ENCODE measurements around the gene AQP1.

Gene AQP1

DNA sequence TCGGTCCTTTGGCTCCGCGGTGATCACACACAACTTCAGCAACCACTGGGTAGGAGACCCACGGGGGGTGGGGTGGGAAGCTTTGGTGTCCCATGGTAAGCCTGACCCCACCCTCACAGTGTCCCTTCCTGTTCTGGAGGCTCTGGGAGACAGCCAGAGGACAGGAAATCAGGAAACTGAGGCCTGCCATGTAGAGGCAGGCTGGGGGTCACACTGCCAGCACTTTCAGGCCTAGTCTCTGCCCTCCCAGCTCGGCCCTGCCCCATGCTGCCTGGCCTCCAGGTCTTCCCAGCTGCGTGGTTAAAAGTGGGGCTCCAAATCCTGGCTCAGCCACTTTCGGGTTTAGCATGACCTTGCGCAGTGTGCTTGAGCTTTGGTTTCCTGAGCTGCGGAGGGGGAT lies 10.9 kb downstream of the AQP1 start:
- no peak for DNase-seq

DNA sequence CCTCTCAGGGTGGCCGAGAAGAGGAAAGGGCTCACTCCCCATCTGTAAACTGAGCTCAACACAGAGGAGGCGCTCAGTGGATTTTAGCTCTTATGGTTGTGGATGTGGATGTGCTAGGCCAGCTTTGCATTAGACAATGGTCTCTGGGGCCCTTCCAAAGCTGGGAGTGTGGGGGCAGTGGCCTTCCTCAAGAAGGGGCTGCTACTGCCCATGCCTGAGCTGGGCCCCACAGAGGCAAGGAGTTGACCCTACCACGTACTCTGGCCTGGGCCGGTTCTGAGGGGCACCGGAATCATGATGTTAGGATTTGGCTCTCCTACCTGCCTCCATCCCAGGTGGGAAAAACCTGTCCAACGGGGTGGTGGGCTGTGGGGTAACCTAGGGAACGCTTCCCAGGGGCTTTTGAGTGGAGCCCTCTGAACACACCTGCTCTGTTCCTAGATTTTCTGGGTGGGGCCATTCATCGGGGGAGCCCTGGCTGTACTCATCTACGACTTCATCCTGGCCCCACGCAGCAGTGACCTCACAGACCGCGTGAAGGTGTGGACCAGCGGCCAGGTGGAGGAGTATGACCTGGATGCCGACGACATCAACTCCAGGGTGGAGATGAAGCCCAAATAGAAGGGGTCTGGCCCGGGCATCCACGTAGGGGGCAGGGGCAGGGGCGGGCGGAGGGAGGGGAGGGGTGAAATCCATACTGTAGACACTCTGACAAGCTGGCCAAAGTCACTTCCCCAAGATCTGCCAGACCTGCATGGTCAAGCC lies 11.5 kb downstream of the AQP1 start:
- DNase-seq: no peak

DNA sequence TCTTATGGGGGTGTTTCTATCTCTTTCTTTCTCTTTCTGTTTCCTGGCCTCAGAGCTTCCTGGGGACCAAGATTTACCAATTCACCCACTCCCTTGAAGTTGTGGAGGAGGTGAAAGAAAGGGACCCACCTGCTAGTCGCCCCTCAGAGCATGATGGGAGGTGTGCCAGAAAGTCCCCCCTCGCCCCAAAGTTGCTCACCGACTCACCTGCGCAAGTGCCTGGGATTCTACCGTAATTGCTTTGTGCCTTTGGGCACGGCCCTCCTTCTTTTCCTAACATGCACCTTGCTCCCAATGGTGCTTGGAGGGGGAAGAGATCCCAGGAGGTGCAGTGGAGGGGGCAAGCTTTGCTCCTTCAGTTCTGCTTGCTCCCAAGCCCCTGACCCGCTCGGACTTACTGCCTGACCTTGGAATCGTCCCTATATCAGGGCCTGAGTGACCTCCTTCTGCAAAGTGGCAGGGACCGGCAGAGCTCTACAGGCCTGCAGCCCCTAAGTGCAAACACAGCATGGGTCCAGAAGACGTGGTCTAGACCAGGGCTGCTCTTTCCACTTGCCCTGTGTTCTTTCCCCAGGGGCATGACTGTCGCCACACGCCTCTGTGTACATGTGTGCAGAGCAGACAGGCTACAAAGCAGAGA lies 12.2 kb downstream of the AQP1 start:
- DNase-seq: no peak

DNA sequence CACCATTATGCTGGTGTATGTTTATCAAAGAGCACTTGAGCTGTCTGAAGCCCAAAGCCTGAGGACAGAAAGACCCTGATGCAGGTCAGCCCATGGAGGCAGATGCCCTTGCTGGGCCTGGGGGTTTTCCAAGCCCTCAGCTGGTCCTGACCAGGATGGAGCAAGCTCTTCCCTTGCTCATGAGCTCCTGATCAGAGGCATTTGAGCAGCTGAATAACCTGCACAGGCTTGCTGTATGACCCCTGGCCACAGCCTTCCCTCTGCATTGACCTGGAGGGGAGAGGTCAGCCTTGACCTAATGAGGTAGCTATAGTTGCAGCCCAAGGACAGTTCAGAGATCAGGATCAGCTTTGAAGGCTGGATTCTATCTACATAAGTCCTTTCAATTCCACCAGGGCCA lies 13.0 kb downstream of the AQP1 start:
- no peak for DNase-seq

DNA sequence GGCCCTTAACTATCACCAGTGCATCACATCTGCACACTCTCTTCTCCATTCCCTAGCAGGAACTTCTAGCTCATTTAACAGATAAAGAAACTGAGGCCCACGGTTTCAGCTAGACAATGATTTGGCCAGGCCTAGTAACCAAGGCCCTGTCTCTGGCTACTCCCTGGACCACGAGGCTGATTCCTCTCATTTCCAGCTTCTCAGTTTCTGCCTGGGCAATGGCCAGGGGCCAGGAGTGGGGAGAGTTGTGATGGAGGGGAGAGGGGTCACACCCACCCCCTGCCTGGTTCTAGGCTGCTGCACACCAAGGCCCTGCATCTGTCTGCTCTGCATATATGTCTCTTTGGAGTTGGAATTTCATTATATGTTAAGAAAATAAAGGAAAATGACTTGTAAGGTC lies 13.5 kb downstream of the AQP1 start:
- no peak for DNase-seq

DNA sequence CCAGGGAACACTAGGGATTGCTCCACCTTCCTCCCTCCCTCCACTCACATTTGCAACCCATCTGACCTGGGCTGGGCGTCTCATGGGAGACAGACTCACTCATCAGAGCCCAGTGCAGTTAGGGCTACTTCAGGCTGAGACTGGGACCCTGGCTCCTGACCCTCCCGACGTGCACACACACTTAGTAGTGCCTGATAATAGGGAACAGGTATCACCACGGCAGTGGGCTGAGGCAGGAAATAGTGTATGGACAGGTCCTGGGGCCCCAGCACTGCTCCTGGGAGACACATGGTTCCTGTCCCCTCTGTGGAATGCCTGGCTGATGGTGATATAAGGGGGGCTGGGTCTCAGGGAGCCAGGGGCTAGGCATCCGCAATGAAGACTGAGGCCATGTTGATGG lies 14.3 kb downstream of the AQP1 start:
- DNase-seq: no peak

DNA sequence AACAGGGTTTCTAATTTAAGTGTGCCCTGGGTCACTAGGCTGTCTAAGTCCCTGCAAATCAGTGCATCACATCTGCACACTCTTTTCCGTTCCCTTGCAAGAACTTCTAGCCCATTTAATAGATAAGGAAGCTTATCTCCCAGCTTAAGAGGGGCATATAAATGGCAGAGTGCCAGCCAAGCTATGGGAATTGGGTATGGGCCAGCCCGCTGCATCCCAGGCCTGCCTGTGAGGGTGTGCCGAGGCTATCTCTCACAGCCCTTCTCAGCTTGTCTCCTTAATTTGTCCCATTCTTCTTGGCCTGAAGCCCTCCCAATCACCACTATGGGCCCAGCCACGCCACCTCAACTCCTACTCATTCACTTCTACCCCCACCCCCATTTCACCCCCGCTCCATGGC lies 14.7 kb downstream of the AQP1 start:
- no peak for DNase-seq

DNA sequence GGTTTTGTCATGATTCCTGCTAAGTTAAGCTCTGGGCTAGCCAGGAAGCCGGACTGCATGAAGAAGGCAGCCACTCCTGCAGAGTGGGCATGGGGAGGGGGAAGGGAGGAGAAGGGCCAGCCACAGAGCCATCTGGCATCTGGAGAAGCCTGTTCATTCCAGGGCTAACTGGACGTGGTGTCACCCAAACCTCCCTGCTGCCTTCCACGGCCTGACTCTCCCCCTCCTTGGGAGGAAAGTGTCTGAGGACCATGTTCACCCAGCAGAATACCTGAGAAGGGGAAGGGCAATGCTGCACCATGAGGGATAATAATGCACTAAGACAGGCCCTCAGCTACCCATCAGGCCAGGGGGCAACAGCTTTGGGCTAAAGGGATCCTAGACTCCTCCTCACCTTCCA lies 15.4 kb downstream of the AQP1 start:
- DNase-seq: no peak

DNA sequence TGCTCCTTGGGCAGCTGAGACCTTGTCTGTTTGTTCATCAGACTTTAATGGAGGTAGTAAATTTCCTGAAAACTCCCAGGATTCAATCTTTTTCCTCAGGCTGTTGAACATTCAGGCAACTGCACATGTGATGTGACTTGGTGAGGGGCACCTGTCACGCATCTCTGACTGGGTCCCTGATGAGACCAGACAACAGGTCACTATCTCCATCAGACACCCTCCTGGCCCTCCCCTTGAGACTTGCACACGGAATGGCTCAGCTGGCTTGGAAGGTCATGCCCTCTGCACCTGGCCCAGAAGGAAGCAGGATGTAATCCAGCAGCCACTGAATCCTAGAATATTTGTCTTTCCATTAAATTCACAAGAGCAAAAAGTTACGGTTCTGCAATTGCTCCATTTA lies 15.9 kb downstream of the AQP1 start:
- DNase-seq: no peak

DNA sequence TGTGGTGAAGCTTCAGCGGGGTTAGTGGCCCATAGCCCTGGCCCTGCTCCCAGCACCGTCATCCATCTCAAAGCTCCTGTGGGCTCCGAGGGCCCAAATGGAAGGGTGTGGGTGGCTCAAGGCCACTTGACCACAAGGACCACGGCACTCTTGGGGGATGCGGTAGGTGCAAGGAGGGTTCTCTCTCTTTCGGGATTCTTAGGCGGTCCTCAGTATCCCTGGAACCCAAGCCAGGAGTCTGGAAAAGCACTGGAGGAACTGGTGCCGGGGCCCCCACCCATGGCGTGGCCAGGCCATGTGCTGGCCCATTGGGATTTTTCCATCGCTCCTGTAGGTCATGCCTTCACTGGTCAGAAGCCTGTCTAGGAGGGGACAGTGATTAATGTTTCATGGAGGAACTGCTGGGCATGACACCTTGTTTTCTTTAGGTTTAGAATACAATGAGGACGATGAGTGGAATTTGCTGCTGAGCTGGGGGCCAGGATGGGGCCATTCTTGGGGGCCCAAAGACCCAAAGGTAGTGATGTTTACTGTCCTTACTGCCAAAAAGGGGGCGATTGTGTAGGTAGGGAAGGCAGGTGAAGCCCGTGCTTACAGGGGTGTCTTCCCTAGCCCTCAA lies 16.7 kb downstream of the AQP1 start:
- DNase-seq: no peak

DNA sequence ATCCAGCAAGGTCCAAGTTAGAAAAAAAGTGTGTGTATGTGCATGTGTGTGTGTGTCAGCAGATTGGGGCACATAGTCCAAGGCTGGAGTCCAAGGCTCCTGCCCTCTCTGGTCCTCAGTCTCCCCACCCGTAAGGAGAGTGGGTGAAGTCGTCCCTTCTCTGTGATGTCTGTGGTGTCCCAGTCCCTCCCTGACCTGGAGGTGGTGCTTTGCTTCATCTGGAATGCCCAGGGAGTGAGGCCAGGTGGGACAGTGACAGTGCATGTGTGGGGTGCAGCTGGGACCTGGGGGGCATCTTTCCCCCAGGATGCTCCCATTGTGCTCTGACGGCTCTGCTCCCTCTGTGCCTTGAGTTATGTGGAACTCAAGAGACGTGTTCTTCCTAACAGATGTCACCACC lies 18.0 kb downstream of the AQP1 start:
- no peak for DNase-seq

DNA sequence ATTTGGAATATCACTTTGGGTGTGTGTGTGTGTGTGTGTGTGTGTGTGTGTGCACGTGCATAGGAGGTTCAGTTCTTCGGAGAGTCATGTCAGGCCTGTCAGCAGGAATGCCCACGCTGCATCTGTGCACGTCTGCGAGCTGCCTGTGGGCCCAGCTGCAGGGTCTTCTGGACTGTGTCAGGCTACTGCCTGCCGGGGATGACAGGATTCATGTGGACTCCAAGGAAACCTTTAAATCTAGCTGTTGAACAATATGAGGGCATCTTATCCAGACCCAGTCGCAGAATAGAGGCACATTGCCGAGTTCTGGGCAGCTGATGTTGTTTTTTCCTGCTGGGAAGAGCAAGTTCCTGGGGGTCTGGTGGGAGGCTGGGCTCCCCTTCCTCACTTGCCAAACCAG lies 19.0 kb downstream of the AQP1 start:
- DNase-seq: no peak

DNA sequence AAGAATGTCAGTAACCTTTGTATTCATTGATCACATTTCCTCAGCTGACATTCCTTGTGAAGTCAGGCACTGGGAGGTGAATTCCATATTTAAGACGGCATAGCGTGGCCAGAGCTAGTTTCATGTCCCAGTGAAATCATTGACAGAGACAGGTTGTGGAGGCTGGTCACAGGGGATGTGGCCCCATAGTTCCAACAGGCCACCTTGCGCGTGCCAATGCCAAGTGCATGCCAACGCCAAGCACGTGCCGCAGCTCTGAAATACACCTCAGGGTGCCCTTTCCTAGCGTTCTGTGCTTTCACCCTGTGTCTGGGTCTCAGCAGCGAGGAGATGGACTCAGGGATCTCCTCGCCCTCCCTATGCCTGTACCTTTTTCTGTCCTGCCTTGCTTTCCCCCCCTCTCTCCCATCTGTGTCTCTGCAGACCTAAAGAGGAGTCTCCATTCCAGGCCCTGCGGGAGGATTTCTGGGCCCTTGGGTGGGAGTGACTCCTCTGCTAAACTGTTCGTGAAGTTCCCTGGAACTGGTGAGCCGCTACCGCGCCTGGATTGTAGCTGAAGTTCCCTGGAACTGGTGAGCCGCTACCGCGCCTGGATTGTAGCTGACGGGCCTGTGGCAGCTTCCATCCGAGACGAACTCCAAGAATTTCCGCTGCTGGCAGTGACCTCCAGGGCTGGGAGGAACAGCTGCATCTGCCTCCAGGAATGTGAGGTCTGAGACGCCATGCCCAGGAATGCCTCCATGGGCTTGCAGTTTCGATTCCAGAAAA lies 19.7 kb downstream of the AQP1 start:
- DNase-seq: no peak

DNA sequence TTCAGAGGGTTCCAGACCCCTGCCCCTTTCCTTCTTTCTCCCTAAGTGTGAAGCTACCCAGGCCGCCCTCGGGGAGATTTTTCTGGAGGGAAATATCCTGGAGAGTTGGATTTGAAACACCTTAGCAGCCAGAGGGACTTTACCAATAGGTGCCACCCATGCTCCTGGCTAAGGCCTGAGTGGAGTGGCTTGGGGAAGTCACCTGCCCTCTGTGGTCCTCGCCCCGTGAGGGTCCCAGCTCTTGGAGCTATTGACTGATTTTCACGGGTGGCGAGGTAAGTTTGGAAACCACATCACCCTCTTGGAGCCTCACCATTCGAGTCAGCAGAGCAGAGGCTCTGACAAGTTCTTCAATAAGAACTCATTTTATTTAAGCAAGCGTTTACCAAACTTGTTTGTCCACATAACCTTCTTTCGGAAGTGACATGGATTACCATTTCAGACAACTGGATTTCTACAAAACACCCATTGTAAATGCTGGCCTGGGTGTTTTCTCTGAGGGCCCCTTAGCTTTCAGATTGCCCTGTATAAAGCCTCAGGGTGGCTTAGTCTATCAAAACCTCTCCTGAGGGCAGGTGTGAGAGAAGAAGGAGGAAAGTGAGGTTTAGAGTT lies 20.4 kb downstream of the AQP1 start:
- DNase-seq: no peak

DNA sequence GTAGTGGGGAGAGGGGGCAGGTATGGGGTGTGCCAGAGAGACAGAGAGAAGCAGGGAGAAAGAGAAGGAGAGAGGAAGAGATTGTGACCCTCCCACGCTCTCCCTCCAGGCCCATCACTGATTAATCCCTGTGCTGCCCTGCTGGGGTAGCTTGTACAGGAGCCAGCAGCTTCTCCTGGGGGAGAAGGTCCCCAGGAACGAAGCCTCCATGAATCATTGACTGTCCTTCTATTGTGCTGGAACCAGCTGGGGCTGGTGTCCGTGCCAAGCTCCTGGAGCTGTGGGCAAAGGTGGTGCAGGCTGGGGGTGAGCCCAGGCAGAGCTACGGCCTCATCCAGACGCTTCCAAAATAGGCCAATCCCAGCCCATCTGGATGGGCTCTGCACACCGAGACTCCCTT lies 20.9 kb downstream of the AQP1 start:
- DNase-seq: no peak

DNA sequence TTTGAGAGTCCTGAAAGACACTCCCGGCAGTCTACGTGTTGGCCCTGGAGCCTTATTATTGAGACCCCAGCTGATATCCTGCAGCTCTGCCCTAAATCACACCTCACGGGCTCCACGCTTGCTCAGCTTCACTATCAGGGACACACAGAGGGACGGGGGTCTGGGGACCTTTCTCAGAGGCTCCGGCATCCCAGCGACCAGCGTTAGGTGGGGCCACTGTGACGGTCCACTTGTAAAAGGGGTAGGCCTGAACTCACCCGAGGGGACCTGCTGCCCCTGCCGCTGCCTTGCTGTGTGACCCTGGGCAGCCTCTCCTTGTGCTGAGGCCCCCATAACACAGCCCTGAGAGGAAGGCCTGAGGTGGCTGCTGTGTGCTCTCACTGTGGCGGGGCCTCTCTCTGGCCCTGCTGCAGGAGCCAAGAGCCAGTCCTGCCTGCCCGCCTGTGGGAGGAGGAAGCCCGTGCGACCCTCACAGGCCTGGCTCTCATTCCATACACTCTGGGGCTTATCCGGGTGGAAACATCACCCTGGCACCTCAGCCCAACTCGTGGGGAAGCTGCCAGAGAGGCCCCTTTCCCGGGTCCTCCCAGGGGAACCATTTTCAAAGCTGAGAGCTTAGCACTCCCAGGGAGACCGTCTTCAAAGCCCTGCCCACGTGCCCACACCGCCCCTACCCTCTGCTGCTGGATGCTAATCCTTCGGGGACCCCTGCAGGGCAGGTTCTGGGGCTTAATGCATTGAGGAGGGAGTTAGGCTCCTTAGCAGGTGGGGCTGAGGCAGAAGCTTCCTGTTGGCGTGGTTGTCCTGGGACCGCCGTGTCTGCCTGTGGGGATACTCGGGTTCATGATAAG lies 21.7 kb downstream of the AQP1 start:
- DNase-seq: no peak

DNA sequence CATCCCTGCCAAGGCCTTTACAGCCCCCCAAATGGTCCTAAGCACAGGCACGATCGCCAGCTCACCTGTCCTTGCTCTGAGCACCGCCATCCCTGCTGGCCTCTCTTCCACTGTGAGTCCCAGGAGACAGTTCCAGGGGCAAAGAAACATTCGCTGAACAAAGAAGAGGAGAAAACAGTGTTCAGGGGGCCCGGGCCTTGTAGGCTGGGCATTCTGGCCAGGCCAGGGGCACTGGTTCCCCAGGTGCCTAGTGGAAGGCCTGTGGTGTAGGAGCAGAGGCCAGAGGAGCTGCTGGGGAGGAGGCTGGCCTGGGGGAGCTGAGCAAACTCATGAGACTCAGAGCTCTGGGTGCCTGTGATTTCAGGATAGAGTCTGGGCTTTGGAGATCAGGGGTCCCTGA lies 22.6 kb downstream of the AQP1 start:
- DNase-seq: no peak

DNA sequence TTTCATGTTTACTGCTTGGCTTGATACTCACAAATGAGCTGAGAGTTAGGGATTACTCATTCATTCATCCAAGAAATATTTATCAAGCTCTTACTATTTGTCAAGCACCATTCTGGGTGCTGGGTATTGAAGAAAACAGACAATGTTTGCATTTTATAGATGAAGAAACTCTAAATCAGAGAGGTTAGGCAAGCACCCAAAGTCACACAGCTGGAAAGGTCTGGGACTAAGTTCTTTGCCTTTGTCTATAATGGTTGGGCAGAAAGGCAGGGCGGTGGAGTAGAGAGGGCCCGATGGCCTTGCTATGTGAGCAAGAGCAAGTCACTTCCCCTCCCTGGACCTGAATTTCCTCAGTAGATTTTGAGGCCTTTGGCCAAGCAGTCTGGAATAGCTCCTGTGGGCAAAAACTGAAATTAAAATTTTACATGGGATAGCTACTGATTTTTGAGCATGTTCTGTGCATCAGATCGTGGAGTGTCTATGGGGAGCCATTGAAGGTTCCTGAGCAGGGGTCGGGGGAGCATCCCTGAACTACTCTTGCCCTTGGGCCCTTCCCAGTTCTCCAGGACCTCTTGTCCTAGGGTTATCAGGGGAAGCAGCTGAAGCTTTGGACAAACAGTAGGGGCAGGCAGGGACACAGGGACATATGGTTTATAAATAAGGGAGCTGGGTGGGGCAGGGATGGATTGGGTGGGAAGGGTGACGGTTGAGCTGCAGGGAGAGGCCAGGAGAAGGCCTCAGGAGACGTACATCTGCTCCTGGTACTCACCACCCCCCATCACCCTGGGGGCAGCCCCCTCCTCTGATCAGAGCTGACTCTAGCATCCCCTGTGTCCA lies 23.3 kb downstream of the AQP1 start:
- DNase-seq: no peak

DNA sequence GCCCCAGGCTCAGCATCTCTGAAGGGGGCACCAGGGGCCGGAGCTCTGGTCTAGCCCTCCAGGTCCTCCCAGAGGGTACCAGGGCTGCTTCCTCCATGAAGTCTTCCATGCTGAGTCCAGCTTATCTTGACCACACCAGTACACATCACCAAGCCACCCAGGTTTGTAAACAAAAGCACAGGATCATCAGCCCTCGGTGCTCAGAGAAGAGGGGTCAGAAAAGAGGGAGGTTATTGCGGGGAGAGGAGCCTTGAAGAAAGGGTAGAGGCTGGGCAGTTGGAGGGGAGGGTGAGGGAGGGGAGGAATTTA lies 23.9 kb downstream of the AQP1 start:
- no peak for DNase-seq

DNA sequence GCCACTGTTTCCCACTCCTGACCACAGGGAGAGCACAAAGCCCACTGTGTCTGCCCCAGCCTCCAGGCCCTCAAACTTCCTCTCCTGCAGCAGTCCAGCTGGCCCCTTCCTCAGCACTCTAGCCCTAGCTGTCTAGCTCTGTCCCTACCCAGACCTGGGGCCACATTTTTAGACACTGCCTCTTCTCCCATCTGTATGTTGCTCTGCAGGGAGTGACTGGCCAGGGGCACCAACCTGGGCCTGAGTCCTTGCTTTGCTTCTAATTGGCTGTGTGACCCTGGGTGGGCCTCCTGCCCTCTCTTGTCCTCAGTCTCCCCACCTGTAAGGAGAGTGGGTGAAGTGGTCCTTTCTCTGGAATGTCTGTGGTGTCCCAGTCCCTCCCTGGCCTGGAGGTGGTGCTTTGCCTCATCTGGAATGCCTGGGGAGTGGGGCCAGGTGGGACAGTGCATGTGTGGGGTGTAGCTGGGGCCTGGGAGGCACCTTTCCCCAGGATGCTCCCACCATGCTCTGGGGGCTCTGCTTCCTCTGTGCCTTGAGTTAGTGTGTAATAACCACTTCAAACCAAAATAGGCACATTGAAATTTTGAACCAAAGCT lies 25.1 kb downstream of the AQP1 start:
- DNase-seq: no peak

DNA sequence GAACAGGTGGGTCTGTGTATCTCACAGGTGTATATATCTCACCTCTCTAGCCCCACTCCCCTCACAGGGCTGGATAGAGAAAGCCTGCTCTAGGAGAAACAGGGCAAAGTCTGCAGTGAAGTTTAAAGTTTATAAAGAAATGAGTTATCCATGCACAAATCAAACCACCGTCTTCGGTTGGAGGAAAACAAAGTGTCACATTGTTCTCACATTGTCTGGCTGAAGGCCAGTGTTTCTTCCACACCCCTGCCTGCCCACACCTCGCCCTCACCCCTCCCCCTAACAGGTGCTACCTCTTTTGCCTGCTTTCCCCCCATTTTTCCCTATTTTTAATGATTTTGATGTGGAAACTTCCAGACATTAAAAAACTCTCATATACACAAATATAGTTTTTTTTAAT lies 25.8 kb downstream of the AQP1 start:
- no peak for DNase-seq

Measured in SIG-M5 (cell line).